ENCODE data around the gene ACTN4.

Gene ACTN4

DNA sequence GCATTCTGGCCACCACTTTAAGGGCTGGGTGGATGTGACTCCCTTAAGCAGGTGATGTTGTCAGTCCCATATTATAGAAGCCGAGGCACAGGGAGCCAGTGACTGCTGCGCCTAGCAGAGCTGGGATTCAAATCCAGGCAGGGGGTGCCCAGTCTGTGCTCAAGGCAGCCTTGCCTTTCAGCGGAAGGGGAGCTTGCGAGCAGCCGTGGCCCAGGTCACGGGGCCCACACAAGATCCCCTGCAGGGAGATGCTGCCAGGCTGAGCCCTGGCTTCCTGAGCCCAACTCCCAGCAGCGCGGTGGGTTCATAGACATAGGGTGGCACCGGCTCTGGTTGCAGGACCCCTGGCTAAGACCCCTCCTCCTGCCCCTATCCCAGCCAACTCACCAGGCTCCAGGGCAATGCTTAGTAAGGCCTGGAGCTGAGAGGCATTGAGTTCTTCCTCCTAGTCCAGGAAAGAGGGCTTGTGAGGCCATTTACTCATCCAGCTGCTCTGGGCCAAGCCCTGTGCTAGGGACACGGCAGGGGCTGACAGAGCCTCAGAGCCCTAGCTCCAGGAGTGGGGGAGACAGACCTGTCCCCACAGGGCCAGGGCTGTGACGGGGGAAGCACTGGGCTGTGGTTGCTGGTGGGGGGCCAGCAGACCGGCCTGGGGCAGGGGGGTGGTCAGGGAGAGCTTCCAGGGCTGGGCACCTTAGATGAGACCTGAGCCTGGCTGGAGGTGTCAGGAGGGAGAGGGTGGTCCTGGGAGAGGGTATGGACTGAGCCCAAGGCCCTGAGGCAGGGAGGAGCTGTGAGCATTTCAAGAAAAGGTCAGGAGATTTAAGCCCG lies 87.2 kb downstream of the ACTN4 start:
- FAIRE-seq (no peak), DNase-seq (ENCODE audit: insufficient read length, low spot score) (peak; percentile 94)
- TF ChIP-seq POLR2A (IDR thresholded peaks at IDR 0.05; ENCODE audit: low read depth, low read length): no peak

DNA sequence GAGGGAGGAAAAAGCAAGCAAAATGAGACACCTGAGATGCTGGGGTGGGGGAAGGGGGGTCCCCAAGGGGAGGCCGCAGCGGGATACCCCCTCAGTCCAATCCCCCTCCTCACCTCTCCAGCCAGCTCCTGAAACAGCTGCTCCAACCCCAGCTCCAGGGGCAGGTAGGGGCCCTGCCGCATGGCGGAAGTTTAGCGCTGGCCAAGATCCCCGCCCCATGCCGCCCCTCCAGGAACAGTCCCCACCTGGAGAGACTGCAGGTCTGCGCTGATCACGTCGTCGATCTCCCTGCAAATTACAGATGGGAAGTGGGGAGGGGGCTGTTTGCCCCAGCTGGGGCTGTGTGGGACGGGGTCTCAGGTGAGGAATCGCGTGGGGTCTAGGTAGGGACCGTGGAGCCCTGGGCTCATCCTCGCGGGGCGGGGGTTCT lies 87.8 kb downstream of the ACTN4 start:
- DNase-seq (ENCODE audit: insufficient read length, low spot score) (no peak), FAIRE-seq (no peak)
- TF ChIP-seq POLR2A (IDR thresholded peaks at IDR 0.05; ENCODE audit: low read depth, low read length): no peak

DNA sequence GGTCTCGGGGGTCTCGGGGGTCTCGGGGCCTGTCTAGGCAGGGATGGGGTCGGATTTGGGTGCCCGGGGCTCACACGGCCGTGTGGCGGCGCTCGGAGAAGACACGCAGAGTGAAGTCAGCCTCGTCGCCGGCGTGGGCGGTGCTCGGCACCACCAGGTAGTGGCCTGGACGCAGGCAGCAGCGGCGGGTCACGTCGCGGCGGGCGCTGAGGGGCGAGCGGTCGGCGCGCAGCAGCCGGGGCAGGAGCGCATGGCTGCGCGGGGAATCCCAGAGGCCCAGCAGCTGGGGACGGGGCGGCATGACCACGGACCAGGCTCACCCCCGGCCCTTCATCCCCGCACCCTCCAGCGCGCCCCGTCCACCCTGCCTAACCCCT lies 88.6 kb downstream of the ACTN4 start:
- DNase-seq (ENCODE audit: insufficient read length, low spot score) (no peak), FAIRE-seq (no peak)
- TF ChIP-seq POLR2A (IDR thresholded peaks at IDR 0.05; ENCODE audit: low read depth, low read length): no peak

DNA sequence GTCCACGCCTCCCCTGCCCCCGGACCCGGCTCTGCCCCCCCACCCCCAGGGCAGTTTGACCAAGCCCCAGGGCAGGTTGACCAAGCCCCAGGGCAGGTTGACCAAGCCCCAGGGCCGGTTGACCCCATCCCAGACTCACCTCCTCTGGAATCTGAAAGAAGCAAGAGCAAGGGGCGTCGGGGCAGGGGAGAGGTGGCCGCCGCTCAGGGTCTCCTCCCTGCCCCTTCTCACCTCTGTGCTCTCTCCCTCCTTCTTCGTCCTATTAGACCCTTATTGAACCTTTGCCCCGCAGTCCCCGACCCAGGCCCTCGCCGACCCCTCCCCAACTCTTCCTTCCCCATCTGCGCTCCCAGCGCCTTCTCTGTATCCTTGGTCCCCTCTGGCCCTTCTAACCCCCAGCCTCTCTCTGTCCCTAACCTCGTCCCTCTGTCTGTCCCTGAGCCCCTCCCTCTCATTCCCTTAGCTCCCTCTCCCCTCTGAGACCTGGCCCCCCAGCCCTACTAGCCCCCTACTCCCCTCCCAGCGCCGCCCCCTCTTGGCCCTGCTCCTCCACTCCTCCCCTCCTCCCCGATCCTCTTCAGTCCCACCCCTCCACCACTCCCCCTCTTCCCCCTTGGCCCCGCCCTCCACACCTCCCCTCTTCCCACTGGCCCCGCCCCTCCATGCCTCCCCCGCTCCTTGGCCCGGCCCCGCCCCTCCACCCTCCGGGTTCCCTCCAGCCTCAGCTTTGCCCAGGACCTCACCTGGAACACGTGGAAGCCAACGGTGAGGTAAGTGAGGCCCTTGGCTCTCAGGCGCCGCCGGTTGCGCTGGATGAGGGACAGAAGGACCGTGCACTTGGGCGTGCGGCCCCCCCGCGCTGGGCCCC lies 89.2 kb downstream of the ACTN4 start:
- FAIRE-seq (no peak), DNase-seq (ENCODE audit: insufficient read length, low spot score) (no peak)
- TF ChIP-seq POLR2A (IDR thresholded peaks at IDR 0.05; ENCODE audit: low read depth, low read length): no peak

DNA sequence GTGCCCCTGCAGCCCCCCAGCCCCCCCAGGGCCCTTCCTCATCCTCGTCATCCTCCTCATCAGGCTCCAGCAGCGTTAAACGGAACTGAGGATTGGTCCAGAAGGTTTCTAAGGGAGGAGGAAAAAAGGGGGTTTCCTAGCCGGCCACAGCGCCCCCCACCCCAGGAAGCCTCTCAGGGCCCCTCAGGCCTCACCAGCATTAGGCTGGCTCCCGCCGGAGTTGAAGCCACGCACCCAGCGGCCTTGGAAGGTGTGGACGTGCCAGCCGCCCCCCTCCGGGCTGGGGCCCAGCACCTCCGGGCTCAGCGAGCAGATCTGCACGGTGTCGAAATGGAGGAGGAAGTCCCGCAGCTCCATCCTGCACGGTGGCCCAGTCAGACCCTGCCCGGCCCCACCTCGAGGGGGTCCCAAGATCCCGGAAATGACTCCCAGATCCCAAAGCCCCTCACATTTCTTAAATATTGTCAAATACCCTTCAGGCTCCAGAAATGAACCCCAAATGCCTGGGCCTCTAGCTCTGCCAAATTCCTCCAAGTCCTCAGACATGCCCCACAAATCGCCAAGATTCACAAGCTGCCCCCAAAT lies 89.9 kb downstream of the ACTN4 start:
- TF ChIP-seq POLR2A (IDR thresholded peaks at IDR 0.05; ENCODE audit: low read depth, low read length): no peak
- no peak for FAIRE-seq
- no peak for DNase-seq (ENCODE audit: insufficient read length, low spot score)

DNA sequence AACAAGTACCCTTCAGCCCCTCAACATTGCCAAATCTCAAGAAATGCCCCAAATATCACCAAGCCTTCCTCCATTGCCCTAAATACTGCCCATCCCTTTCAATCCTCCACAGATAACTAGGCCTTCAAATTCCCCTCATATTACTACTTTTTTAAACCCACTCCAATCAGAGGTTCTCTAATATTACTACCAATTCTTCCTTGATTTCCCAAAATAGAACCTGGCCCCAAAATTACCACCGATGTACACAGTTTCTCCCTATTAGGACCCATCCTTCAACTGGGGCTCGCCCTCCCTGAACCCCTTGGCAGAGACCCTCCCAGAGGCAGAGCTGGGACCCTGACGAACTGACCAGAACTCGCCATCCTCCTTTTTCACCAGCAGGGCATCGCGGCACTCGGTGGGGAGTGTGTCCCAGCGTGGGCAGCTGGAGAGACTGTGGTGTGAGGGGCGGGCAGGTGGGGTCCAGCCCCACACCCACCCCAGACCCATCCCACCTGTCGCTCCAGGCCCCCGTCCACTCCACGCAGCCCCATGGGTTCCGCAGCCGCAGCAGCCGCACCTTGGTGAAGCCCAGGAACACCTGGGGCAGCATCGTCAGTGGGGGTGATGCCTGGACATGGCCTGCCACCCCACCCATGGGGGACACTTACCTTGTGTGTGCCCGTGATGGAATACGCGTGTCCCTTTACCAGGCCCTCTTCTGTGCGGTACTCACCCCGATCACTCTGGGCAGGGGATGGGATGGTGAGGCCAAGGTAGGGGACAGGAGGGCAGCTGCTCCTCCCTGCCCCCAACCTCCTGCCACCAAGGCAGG lies 90.7 kb downstream of the ACTN4 start:
- FAIRE-seq: no peak
- no peak for TF ChIP-seq POLR2A (IDR thresholded peaks at IDR 0.05; ENCODE audit: low read depth, low read length)
- no peak for DNase-seq (ENCODE audit: insufficient read length, low spot score)

DNA sequence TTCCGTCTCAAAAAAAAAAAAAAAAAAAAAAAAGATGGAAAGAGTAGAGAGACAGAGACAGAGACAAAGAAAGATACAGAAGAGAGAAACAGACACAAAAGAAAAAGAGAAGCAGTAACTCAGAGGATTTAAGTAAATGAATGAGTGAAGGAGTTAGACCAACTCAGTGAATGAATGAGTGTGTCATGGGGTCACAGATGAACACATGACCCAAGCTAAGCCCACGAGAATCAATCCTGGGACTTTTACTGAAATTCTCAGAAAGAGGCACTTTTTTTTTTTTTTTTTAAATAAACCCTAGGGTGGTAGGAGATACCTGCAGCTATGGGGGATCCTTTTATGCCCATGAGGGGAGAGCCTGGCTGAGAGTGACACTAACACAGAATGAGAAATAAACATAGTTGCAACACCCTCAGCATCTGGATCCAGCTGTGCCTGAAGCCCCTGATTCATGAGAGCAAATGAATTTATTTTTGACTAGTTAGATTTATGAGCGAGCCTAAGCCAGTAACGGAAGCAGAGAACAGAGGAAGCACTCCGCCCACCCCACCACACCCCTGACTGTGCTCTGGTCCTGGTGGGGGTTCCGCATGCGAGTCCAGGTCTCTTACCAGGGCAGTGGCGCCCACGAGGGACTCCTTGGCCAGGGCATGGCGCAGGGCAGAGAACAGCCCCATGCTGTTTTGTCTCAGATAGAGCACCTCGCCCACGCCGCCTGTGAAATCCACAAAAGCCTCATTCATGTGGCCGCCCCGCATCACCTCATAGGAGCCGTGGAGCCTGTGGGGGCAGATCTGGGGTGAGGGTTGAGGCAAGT lies 92.2 kb downstream of the ACTN4 start:
- no peak for DNase-seq (ENCODE audit: insufficient read length, low spot score)

DNA sequence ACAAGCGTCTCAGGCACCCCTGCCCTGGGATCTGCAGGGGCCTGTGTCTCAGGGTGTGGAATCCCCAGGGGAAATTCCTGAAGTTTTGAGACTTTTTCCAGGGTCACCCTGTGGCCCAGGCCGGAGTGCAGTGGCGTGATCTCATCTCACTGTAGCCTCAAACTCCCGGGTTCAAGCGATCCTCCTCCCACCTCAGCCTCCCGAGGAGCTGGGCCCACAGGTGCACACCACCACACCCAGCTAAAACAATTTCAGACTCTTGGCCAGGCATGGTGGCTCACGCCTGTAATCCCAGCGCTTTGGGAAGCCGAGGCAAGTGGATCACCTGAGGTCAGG lies 92.8 kb downstream of the ACTN4 start:
- FAIRE-seq (no peak), DNase-seq (ENCODE audit: insufficient read length, low spot score) (no peak)
- TF ChIP-seq POLR2A (IDR thresholded peaks at IDR 0.05; ENCODE audit: low read depth, low read length): no peak

More for the DNA sequence above, 92.2 kb downstream of the ACTN4 start:
- FAIRE-seq: no peak
- TF ChIP-seq POLR2A (IDR thresholded peaks at IDR 0.05; ENCODE audit: low read depth, low read length): no peak

DNA sequence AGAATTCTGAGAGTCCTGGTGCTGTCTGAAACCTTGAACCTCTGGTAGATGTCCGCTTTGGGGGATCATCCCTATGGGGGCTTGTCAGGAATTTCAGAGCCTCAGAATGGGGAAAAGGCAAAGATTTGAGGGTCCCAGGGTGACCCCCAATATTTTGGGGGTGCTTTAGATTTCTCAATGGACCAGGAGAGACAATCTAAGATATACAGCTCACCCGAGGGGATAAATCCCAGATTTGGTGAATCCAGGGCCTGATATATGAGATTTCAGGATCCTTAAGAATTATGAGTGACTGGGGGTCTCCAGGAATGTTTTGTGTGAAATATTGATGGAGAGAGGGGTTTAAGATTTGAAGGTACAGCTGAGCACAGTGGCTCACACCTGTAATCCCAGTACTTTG lies 93.5 kb downstream of the ACTN4 start:
- FAIRE-seq (no peak), DNase-seq (ENCODE audit: insufficient read length, low spot score) (no peak)
- TF ChIP-seq POLR2A (IDR thresholded peaks at IDR 0.05; ENCODE audit: low read depth, low read length): no peak

DNA sequence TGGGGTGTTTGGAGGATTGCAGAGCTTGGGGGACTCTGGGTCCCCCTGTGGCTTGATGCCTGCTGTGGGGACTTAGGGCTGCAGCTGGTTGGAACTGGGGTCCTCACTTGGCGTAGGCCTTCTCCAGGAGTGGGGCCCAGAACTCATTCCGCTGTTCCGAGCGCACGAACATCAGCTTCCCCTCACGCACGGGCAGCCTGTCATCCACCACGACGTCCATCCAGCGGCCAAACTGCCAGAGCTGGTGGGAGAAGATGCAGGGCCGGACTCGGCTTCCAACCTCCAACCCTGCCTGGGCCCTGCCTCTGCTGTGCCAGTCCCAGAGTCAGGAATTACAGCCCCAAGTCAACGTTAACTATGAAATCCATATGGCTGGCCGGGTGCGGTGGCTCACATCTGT lies 94.2 kb downstream of the ACTN4 start:
- DNase-seq (ENCODE audit: insufficient read length, low spot score): no peak
- no peak for FAIRE-seq

DNA sequence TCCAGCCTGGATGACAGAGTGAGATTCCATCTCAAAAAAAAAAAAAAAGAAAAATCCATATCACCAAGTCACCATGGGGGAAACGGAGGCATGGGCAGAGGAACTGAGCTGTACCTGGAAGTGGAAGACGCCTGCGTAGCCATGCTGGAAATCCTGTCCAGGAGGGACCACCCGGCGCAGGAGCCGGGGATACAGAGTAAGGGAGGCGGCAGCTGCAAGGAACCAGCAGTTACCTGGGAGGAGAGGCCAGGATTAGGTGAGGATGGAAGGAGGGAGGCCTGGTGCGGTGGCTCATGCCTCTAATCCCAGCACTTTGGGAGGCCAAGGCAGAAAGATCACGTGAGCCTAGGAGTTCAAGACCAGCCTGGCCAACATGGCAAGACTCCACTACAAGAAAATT lies 94.8 kb downstream of the ACTN4 start:
- no peak for TF ChIP-seq POLR2A (IDR thresholded peaks at IDR 0.05; ENCODE audit: low read depth, low read length)
- FAIRE-seq (no peak), DNase-seq (ENCODE audit: insufficient read length, low spot score) (no peak)

More for the DNA sequence above, 94.2 kb downstream of the ACTN4 start:
- TF ChIP-seq POLR2A (IDR thresholded peaks at IDR 0.05; ENCODE audit: low read depth, low read length): no peak

DNA sequence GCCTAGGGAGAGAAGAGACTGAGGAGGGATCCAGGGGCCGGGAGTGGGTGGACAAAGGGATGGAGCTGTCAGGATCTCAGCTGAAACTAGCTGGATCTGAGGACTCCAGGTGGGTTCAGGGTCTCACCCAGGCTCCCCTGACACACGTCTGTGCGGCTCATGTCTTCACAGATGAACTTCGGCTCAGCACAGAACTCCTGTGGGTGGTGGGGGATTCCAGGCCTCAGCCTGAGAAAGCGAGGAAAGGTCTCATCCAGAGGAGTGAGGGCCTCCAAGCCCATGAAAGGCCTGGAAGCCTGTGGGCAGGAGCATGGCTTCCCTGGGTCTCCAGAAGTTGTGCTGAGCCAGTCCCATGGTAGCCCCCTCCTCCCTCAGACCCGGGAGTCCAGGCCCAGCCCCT lies 95.5 kb downstream of the ACTN4 start:
- DNase-seq (ENCODE audit: insufficient read length, low spot score) (no peak), FAIRE-seq (no peak)
- no peak for TF ChIP-seq POLR2A (IDR thresholded peaks at IDR 0.05; ENCODE audit: low read depth, low read length)
